ENCODE measurements around the gene ZFTA. TPM values are rescaled to one million over a fixed set of nuclear protein-coding genes. Genes with fewer than 3 reads are reported as not detected.
"Not testable (repeated sequence)": the region's sequence is repeated elsewhere in the genome, so short reads cannot be mapped to it uniquely, and the experiment has no call there.

ZFTA gene
- total RNA-seq, 6 experiments from 2014 or later: 4.8 to 10.7 (median 6.6) TPM

- intact Hi-C loops (cut with DNase I): no loop called here
- Histone ChIP-seq H3K27ac (peak overlapping the region in 1 of 3 donors; percentile 55), H3K27me3 (no peaks in the 10 kb centered on the region), H3K9me3 (no peaks in the 10 kb centered on the region), H3K36me3 (peaks cover 0 to 5% (median 2%) of the 10 kb centered on the region in 4 donors), H3K4me3 (peak overlapping the region; percentile 66 to 79 (median 74)), H3K4me1 (peaks cover 0 to 5% (median 0%) of the 10 kb centered on the region in 4 donors)
- 52% methylated on average over 7 of the region's 7 CpGs for WGBS (ENCODE audit: insufficient coverage, low coverage, low lambda C conversion rate, missing lambda C conversion rate)
- ATAC-seq (no peak), DNase-seq (no peak)
- TF ChIP-seq, protein P1, sequence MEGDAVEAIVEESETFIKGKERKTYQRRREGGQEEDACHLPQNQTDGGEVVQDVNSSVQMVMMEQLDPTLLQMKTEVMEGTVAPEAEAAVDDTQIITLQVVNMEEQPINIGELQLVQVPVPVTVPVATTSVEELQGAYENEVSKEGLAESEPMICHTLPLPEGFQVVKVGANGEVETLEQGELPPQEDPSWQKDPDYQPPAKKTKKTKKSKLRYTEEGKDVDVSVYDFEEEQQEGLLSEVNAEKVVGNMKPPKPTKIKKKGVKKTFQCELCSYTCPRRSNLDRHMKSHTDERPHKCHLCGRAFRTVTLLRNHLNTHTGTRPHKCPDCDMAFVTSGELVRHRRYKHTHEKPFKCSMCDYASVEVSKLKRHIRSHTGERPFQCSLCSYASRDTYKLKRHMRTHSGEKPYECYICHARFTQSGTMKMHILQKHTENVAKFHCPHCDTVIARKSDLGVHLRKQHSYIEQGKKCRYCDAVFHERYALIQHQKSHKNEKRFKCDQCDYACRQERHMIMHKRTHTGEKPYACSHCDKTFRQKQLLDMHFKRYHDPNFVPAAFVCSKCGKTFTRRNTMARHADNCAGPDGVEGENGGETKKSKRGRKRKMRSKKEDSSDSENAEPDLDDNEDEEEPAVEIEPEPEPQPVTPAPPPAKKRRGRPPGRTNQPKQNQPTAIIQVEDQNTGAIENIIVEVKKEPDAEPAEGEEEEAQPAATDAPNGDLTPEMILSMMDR (IDR thresholded peaks at IDR 0.05): no peak
- no peak for TF ChIP-seq POLR2A (IDR thresholded peaks at IDR 0.05)
These were observed 45.8 kb upstream of the ZFTA start for GRCh38 chr11:63814383-63814736.

DNA sequence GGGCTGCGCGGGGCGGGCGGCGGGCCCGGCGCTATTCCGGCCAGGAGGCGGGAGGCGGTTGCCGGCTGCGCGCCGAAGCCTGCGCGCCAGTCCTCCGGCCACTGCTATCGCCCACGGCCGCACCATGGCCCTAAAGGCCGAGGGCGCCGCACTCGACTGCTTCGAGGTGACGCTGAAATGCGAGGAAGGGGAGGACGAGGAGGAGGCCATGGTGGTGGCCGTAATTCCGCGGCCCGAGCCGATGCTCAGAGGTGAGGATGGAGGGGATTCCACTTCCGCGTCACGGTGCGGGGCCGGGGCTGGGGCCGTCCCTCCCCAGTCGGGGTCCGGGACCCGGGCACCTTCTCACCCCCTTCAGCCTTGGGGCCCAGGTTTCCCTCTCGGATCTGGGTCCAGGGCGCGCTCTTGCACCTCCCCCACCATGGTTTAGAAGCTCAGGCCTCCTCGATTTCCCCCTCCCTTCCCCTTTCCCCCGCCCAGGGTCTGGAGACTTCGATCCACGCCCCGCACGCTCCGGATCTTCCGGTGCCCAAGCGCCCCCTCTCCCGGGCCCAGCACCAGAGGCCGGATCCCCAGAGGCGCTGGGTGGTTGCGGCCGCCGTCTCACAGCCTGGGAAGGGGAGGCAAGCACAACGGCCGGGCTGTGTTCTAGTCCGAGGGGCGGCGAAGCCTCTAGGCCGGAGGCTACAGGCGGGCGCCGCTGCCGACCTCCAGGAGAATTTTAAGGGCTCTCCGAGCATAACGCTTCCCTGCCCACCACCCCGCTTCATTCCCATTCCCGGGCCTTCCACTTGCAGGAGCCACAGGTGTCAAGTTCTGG, 45.2 kb upstream of the ZFTA start:
- Histone ChIP-seq H3K9me3 (no peaks in the 10 kb centered on the region), H3K27me3 (no peaks in the 10 kb centered on the region), H3K4me3 (peak overlapping the region; percentile 66 to 79 (median 74)), H3K4me1 (peaks cover 0 to 5% (median 0%) of the 10 kb centered on the region in 4 donors), H3K36me3 (peaks cover 0 to 3% (median under 1%) of the 10 kb centered on the region in 4 donors), H3K27ac (peak overlapping the region; percentile 50 to 68 (median 55))
- intact Hi-C loops (cut with DNase I): no loop called here
- DNase-seq (peak in 2 of 3 donors; percentile 51 to 64), ATAC-seq (peak; percentile 44 to 64 (median 52))
- no peak for TF ChIP-seq POLR2A (IDR thresholded peaks at IDR 0.05)
- TF ChIP-seq, protein P1 (IDR thresholded peaks at IDR 0.05): no peak
- WGBS (ENCODE audit: insufficient coverage, low coverage, low lambda C conversion rate, missing lambda C conversion rate): 20% methylated on average over 10 of the region's 74 CpGs

DNA sequence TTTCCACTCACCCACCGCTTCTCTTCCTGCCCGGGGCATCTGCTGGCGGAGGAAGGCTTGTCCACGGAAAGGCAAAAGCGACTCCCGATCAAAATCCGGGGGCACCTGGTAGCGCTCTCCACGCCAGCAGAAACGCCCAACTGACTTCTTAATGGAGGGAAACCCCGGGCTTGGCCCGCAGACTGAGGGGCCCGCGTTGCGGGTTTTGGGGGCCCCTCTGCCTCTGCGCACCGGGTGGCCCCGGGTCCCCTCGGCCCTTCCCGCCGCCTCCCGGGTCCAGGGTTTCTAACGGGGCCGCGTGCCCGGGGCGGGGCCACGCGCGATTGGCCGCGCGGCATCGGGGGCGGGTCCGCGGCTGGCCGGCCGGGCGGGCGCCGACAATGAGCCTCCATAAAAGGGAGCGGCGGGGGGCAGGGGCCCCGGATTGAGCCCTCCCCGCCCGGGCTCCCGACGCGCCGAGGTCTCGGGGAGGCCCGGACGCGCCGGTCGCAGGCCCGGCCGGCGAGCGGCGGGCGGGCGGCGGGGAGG, 44.5 kb upstream of the ZFTA start, which contains the start of gene SPINDOC:
SPINDOC (plus strand) TSS at position 422 of the 528 bp plus-strand sequence. CDS start 231 bp downstream, outside the sequence.
- peak within 1 kb of the TSS; percentile 66 to 79 (median 74) for H3K4me3 ChIP-seq
- H3K4me1 ChIP-seq: peaks cover 0 to 5% (median 0%) of the 10 kb centered on the region in 4 donors
- TF ChIP-seq, protein P1 (IDR thresholded peaks at IDR 0.05): no peak
- peak; percentile 57 for TF ChIP-seq POLR2A (IDR thresholded peaks at IDR 0.05)
- intact Hi-C loops (cut with DNase I): no loop called here
- DNase-seq (peak; percentile 81 to 84 (median 81)), ATAC-seq (peak; percentile 93 to 96 (median 95))
- WGBS (ENCODE audit: insufficient coverage, low coverage, low lambda C conversion rate, missing lambda C conversion rate): 0% methylated on average over 2 of the region's 65 CpGs
- no peaks in the 10 kb centered on the region for H3K36me3 ChIP-seq
- H3K27me3 ChIP-seq: no peaks in the 10 kb centered on the region
- H3K9me3 ChIP-seq: no peaks in the 10 kb centered on the region
- H3K27ac ChIP-seq: peak within 1 kb of the TSS; percentile 50 to 68 (median 55)

DNA sequence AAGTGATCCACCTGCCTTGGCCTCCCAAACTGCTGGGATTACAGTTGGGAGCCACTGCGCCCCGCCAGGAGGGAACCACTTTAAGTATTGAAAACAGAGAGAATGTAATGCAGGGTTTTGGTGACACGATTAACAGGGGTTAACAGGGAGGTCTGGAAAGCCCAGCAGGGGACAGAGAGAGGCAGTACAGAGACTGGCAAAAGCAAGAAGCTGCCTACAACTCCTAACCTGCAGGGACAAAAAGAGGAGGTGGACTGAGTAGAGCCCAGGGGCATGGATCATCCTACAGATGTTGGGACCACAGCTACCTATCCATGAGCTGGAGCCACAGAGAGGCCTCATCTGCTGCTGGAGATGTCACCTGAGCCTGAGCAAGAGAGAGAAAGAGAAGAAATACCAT, 42.9 kb upstream of the ZFTA start:
- DNase-seq (no peak), ATAC-seq (no peak)
- H3K9me3 ChIP-seq: no peaks in the 10 kb centered on the region
- H3K36me3 ChIP-seq: no peaks in the 10 kb centered on the region
- H3K27me3 ChIP-seq: no peaks in the 10 kb centered on the region
- peaks cover 0 to 5% (median 0%) of the 10 kb centered on the region in 4 donors for H3K4me1 ChIP-seq
- intact Hi-C loops (cut with DNase I): no loop called here
- 90% methylated on average over 3 of the region's 3 CpGs for WGBS (ENCODE audit: insufficient coverage, low coverage, low lambda C conversion rate, missing lambda C conversion rate)
- no peak overlapping the region for H3K27ac ChIP-seq
- TF ChIP-seq, protein P1 (IDR thresholded peaks at IDR 0.05): no peak
- TF ChIP-seq POLR2A (IDR thresholded peaks at IDR 0.05): no peak
- H3K4me3 ChIP-seq: no peak overlapping the region

DNA sequence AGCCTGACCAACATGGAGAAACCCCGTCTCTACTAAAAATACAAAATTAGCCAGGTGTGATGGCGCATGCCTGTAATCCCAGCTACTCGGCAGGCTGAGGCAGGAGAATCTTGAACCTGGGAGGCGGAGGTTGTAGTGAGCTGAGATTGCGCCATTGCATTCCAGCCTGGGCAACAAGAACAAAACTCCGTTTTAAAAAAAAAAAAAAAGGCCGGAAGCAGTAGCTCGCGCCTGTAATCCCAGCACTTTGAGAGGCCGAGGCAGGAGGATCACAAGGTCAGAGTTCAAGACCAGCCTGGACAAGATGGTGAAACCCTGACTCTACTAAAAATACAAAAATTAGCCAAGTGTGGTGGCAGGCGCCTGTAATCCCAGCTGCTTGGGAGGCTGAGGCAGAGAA, 41.8 kb upstream of the ZFTA start:
- H3K27ac ChIP-seq; H3K4me1 ChIP-seq; intact Hi-C loops (cut with DNase I); ATAC-seq; H3K36me3 ChIP-seq; H3K4me3 ChIP-seq; H3K27me3 ChIP-seq; H3K9me3 ChIP-seq; DNase-seq: not testable (repeated sequence)
- 80% methylated on average over 1 of the region's 11 CpGs for WGBS (ENCODE audit: insufficient coverage, low coverage, low lambda C conversion rate, missing lambda C conversion rate)

Data from right lobe of liver (tissue), 6 donors.